Lung (tissue), 12 donors: ENCODE data around the gene TMEM131. TPM values are rescaled to one million over a fixed set of nuclear protein-coding genes. Genes with fewer than 3 reads are reported as not detected.
A peak's percentile ranks its signal among the peaks of the same experiment; 100 is the strongest.

Experiments
- ATAC-seq: fragments of 200-7000 bp; cut with Tn5 transposase; one replicate; pipeline ENCODE4 v1.9.1; 2020; ENCODE audit warnings: moderate number of reproducible peaks; ENCODE audit not compliant: insufficient read depth, low FRiP score
- DNase-seq, 3 donors: peaks; one replicate each; pipeline ENCODE4 v3.0.0-alpha.2; 2013 to 2017
- H3K27ac ChIP-seq, 2 donors: one replicate each; pipeline ENCODE4 v1.5.1; 2013; ENCODE audit warnings: mild to moderate bottlenecking in 2 of 2, moderate library complexity in 2 of 2, control low read depth in 1 of 2, inconsistent platforms in 1 of 2, low read depth in 1 of 2, low read length in 1 of 2
- H3K27me3 ChIP-seq, 3 donors: one replicate each; pipeline ENCODE4 v1.5.1; 2013; ENCODE audit warnings: low read length in 2 of 3; ENCODE audit not compliant: control insufficient read depth in 3 of 3, insufficient read depth in 3 of 3
- H3K36me3 ChIP-seq, 4 donors: one replicate each; pipeline ENCODE4 v1.5.1; 2013; ENCODE audit warnings: low read length in 4 of 4, mild to moderate bottlenecking in 1 of 4, moderate library complexity in 1 of 4; ENCODE audit not compliant: control insufficient read depth in 4 of 4, insufficient read depth in 4 of 4
- H3K4me1 ChIP-seq, 5 donors: one replicate each; pipeline ENCODE4 v1.5.1; 2013; ENCODE audit warnings: low read length in 5 of 5, mild to moderate bottlenecking in 2 of 5, moderate library complexity in 1 of 5; ENCODE audit not compliant: control insufficient read depth in 5 of 5, insufficient read depth in 5 of 5
- H3K4me3 ChIP-seq: one replicate; pipeline ENCODE4 v1.5.1; 2013; ENCODE audit warnings: mild to moderate bottlenecking, control low read depth, moderate library complexity
- H3K9ac ChIP-seq, 2 donors: one replicate each; pipeline ENCODE4 v1.5.1; 2013; ENCODE audit warnings: low read length in 2 of 2, control low read depth in 1 of 2; ENCODE audit not compliant: insufficient read depth in 1 of 2
- H3K9me3 ChIP-seq, 4 donors: one replicate each; pipeline ENCODE4 v1.5.1; 2013; ENCODE audit warnings: low read length in 3 of 4, mild to moderate bottlenecking in 1 of 4, moderate library complexity in 1 of 4; ENCODE audit not compliant: control insufficient read depth in 4 of 4, insufficient read depth in 3 of 4
- WGBS, 2 donors: extraction: QIAGEN DNeasy Blood & Tissue Kit; methylation state at CpG; one replicate each; pipeline ENCODE4 v1.1.7; 2013; 5-methylcytosine and 5-hydroxymethylcytosine counted together
- polyA plus RNA-seq, 2 donors: library from polyadenylated mRNA; stranded (reverse); fragments of 200-250 nt; gene quantifications; one replicate each; pipeline ENCODE4 v1.2.1, GENCODE V29; 2013
- total RNA-seq, 2 donors: library from RNA; depleted of rRNA in 1 of 2; stranded (reverse); fragments of >200 nt in 1 of 2; gene quantifications; one replicate each; pipeline ENCODE4 v1.2.1, GENCODE V29; 2014 to 2021
- TF ChIP-seq, protein P1 (sequence below): IDR thresholded peaks from 2 replicates; pipeline ENCODE4 v1.5.1; 2012; ENCODE audit warnings: mild to moderate bottlenecking; ENCODE audit errors: control extremely low read depth, extremely low read depth
- donor health status: control.
- donor health status: control.
- donor health status: Bipolar disorder and iron deficiency.
- donor health status: healthy.
- donor health status: DM: yes; HTN: yes; CAD: no.

Gene TMEM131
- total and polyA plus RNA-seq, 4 donors = 9.3 to 54.0 (median 23.7) TPM

DNA sequence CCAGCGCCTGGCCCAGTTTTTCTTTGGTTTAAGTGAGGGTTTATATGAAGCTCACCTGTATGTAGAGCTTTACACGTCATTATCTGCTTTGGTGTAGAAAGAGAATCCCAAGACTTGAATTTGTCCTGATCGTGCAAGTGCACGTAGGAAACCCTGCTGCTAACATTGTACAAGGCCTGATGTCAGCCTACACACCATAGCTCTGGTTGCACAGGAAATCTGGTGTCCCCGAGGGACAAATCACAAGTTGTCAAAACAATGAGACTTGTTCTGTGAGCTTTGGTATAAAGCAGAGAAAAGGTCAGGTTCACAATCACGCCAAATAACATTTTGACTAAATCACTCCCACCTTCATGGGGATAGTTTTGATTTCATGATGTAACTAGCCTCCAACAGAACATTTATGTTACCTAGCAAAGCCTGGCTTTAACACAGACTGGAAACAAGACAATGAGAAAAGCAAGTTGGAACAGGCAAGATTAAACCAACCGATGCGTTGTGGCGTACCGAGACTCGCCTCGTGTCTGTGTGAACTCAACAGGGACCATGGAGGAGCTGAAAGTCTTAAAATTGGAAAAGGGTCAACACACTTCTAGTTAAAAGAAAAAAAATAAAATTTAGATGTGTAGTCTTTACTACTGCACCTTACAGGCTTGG, 240.9 kb downstream of the TMEM131 start:
- no peak for DNase-seq
- peak overlapping the region in 1 of 2 donors; percentile 36 for H3K27ac ChIP-seq
- H3K36me3 ChIP-seq = peaks cover 13 to 34% (median 26%) of the 10 kb centered on the region in 4 donors
- H3K9ac ChIP-seq = no peak overlapping the region
- no peak for ATAC-seq
- H3K4me1 ChIP-seq = peaks cover 0 to 2% (median 0%) of the 10 kb centered on the region in 5 donors
- no peak overlapping the region for H3K4me3 ChIP-seq
- TF ChIP-seq, protein P1, sequence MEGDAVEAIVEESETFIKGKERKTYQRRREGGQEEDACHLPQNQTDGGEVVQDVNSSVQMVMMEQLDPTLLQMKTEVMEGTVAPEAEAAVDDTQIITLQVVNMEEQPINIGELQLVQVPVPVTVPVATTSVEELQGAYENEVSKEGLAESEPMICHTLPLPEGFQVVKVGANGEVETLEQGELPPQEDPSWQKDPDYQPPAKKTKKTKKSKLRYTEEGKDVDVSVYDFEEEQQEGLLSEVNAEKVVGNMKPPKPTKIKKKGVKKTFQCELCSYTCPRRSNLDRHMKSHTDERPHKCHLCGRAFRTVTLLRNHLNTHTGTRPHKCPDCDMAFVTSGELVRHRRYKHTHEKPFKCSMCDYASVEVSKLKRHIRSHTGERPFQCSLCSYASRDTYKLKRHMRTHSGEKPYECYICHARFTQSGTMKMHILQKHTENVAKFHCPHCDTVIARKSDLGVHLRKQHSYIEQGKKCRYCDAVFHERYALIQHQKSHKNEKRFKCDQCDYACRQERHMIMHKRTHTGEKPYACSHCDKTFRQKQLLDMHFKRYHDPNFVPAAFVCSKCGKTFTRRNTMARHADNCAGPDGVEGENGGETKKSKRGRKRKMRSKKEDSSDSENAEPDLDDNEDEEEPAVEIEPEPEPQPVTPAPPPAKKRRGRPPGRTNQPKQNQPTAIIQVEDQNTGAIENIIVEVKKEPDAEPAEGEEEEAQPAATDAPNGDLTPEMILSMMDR = no peak
- no peaks in the 10 kb centered on the region for H3K27me3 ChIP-seq
- H3K9me3 ChIP-seq = no peaks in the 10 kb centered on the region
- WGBS, 2 donors = 91 to 94% methylated on average over 12 of the region's 12 CpGs

DNA sequence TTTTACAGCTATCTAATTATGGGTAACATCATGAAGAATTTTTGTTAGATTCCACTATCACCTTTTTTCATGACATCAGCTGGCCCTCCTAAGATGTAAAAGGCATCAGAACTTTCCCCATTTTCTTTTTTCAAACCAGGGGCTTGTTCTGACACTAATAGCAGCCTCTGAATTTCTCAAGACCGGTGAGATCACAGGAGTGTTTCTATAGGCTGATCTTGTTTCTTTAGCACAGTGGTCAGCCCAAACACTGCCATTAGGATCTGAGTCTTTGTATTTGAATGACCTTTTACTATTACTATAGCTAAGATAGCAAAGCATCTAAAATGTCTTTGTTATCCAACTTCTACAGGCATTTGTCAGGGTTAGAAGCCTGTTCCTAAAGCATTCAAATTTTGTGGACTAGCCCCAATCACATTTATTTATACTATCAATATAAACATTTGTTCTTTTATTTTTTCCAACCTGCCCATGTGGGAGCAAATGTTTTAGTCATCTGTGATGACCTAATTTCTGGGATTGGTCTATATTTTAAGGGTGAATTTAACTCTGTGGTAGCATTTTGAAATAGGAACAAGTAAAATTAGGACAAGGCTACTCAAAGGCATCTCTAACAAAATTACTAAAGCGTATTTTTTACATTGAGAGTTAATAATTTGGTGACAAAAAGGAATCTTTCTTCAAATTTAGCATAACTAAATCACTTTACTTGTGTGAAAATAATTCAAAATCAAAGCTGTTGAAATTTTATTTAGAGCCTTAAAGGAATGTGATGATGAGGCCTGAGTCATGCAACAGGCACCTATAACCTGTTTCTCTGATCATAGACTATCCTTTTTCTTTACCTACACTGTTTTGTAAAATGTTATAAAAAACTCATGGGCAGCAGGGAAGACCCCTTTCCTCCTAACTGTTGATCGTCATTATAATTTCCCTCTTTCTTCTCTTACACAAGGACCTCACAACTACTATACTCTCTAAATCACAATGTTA, 243.1 kb downstream of the TMEM131 start:
- no peak overlapping the region for H3K4me3 ChIP-seq
- peaks cover 8 to 20% (median 14%) of the 10 kb centered on the region in 4 donors for H3K36me3 ChIP-seq
- WGBS, 2 donors = 93 to 99% methylated on average over 3 of the region's 3 CpGs
- H3K27me3 ChIP-seq = no peaks in the 10 kb centered on the region
- H3K9ac ChIP-seq = no peak overlapping the region
- TF ChIP-seq, protein P1 = no peak
- peaks cover 0 to 2% (median 0%) of the 10 kb centered on the region in 5 donors for H3K4me1 ChIP-seq
- H3K27ac ChIP-seq = no peak overlapping the region
- ATAC-seq = no peak
- no peak for DNase-seq
- no peaks in the 10 kb centered on the region for H3K9me3 ChIP-seq

DNA sequence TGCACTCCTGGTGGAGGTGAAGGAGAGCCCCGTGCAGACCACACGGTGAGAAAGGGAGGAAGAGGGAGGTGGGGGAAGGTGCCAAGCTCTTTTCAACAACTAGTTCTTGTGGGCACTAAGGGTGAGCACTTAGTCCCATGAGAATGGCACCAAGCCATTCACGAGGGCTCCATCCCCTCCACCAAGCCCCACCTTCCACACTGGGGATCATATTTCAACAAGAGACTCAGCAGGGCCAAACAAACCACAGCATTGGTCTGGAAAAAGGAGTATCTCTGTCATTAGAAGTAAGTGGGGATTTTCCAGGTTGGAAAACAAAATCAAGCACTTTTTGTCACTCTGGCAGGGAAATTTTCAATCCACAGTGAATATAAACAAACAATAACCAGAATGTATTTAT, 244.0 kb downstream of the TMEM131 start:
- WGBS, 2 donors = 51 to 79% methylated on average over 3 of the region's 3 CpGs
- peaks cover 3 to 13% (median 9%) of the 10 kb centered on the region in 4 donors for H3K36me3 ChIP-seq
- H3K4me3 ChIP-seq = no peak overlapping the region
- peaks cover 0 to 2% (median 0%) of the 10 kb centered on the region in 5 donors for H3K4me1 ChIP-seq
- DNase-seq = peak in 2 of 3 donors; percentile 17 to 57
- H3K27ac ChIP-seq = no peak overlapping the region
- TF ChIP-seq, protein P1 = no peak
- H3K9ac ChIP-seq = no peak overlapping the region
- H3K27me3 ChIP-seq = no peaks in the 10 kb centered on the region
- H3K9me3 ChIP-seq = no peaks in the 10 kb centered on the region
- no peak for ATAC-seq
